ENCODE measurements around the gene ARFGEF2. TPM values are rescaled to one million over a fixed set of nuclear protein-coding genes. Genes with fewer than 3 reads are reported as not detected.

Gene ARFGEF2
- total RNA-seq: 10 to 100 TPM; 32.6 to 52.7 (median 42.6) TPM
- polyA plus RNA-seq: 10 to 100 TPM in 1 of 2 donors, 1 to 10 TPM in 1; 7.5 to 16.5 TPM
- long read RNA-seq, donor 1, full-length matches to known transcripts: 1 of 24 reads
- long read RNA-seq, donor 1, partial matches to known transcripts: 14 of 24 reads
- long read RNA-seq, donor 1, other reads (novel, unspliced or antisense): 9 of 24 reads
- long read RNA-seq, donor 2, partial matches to known transcripts: 9 of 13 reads
- long read RNA-seq, donor 2, other reads (novel, unspliced or antisense): 4 of 13 reads
- long read RNA-seq, donor 3, partial matches to known transcripts: 7 of 13 reads
- long read RNA-seq, donor 3, other reads (novel, unspliced or antisense): 6 of 13 reads

GRCh38 chr20:48921168-48921882 is at the start of gene ARFGEF2:
TSS of gene ARFGEF2 (plus strand) at chr20:48921711. CDS start at chr20:48921890, 179 bp downstream.
- peaks cover 0 to 47% (median 30%) of the 10 kb centered on the region in 12 donors for H3K4me1 ChIP-seq
- H3K27me3 ChIP-seq: no peaks in the 10 kb centered on the region
- DNase-seq: peak; percentile 92 to 96 (median 94)
- TF ChIP-seq CTCF (IDR thresholded peaks at IDR 0.05) (peak in 3 of 12 donors; percentile 16 to 31 (median 31)), POLR2A (IDR thresholded peaks at IDR 0.05) (peak in 1 of 2 donors; percentile 87)
- H3K36me3 ChIP-seq: no peaks in the 10 kb centered on the region
- intact Hi-C loops (cut with DNase I): no loop called here
- no peaks in the 10 kb centered on the region for H3K9me3 ChIP-seq
- H3K27ac ChIP-seq: peak within 1 kb of the TSS; percentile 90 to 99 (median 94)
- WGBS, 4 donors: 0 to 1% (median 1%) methylated on average over 51 to 70 of the region's 70 CpGs
- H3K4me3 ChIP-seq: peak within 1 kb of the TSS; percentile 66 to 99 (median 90)
- peak; percentile 83 to 95 (median 94) for ATAC-seq

- Histone ChIP-seq H3K4me1 (peaks cover 0 to 50% (median 0%) of the 10 kb centered on the region in 12 donors), H3K4me3 (no peak overlapping the region), H3K27ac (no peak overlapping the region), H3K9me3 (no peaks in the 10 kb centered on the region), H3K27me3 (no peaks in the 10 kb centered on the region), H3K36me3 (no peaks in the 10 kb centered on the region)
- TF ChIP-seq POLR2A (IDR thresholded peaks at IDR 0.05) (no peak), CTCF (IDR thresholded peaks at IDR 0.05) (no peak)
- WGBS, 4 donors: 81 to 87% (median 84%) methylated on average over 17 of the region's 17 CpGs
- intact Hi-C loops (cut with DNase I): no loop called here
- no peak for ATAC-seq
- no peak for DNase-seq
Observed at GRCh38 chr20:48875233-48875913, 46.1 kb upstream of the ARFGEF2 start.

- H3K27ac ChIP-seq: no peak overlapping the region
- H3K27me3 ChIP-seq: no peaks in the 10 kb centered on the region
- intact Hi-C loops (cut with DNase I): no loop called here
- H3K36me3 ChIP-seq: no peaks in the 10 kb centered on the region
- no peak for ATAC-seq
- DNase-seq: no peak
- 53 to 60% (median 56%) methylated on average over 5 of the region's 5 CpGs for WGBS, 4 donors
- TF ChIP-seq CTCF (IDR thresholded peaks at IDR 0.05) (no peak), POLR2A (IDR thresholded peaks at IDR 0.05) (no peak)
- peaks cover 0 to 53% (median 0%) of the 10 kb centered on the region in 12 donors for H3K4me1 ChIP-seq
- H3K9me3 ChIP-seq: no peaks in the 10 kb centered on the region
- H3K4me3 ChIP-seq: no peak overlapping the region
Observed at GRCh38 chr20:48875914-48876240, 45.6 kb upstream of the ARFGEF2 start.

- no peak overlapping the region for H3K27ac ChIP-seq
- H3K27me3 ChIP-seq: no peaks in the 10 kb centered on the region
- no peaks in the 10 kb centered on the region for H3K9me3 ChIP-seq
- 46 to 69% (median 50%) methylated on average over 2 of the region's 2 CpGs for WGBS, 4 donors
- no peak overlapping the region for H3K4me3 ChIP-seq
- DNase-seq (no peak), ATAC-seq (no peak)
- H3K36me3 ChIP-seq: no peaks in the 10 kb centered on the region
- intact Hi-C loops (cut with DNase I): no loop called here
- peak in 1 of 12 donors; percentile 12 for TF ChIP-seq CTCF (IDR thresholded peaks at IDR 0.05)
- TF ChIP-seq POLR2A (IDR thresholded peaks at IDR 0.05): no peak
- peaks cover 0 to 49% (median 0%) of the 10 kb centered on the region in 12 donors for H3K4me1 ChIP-seq
Observed at GRCh38 chr20:48877304-48877703, 44.2 kb upstream of the ARFGEF2 start.
